Skeletal muscle cell (primary cell): ENCODE data around the gene CLCN2.

Source experiments
- DNase-seq: peaks from one replicate; pipeline ENCODE4 v3.0.0-alpha.2; 2010; ENCODE audit warnings: low read depth
- H3K4me3 ChIP-seq: 2 replicates; pipeline ENCODE4 v1.5.1; 2011; ENCODE audit warnings: low read depth, mild to moderate bottlenecking, control low read depth, low read length, moderate library complexity

The CLCN2 gene

DNA sequence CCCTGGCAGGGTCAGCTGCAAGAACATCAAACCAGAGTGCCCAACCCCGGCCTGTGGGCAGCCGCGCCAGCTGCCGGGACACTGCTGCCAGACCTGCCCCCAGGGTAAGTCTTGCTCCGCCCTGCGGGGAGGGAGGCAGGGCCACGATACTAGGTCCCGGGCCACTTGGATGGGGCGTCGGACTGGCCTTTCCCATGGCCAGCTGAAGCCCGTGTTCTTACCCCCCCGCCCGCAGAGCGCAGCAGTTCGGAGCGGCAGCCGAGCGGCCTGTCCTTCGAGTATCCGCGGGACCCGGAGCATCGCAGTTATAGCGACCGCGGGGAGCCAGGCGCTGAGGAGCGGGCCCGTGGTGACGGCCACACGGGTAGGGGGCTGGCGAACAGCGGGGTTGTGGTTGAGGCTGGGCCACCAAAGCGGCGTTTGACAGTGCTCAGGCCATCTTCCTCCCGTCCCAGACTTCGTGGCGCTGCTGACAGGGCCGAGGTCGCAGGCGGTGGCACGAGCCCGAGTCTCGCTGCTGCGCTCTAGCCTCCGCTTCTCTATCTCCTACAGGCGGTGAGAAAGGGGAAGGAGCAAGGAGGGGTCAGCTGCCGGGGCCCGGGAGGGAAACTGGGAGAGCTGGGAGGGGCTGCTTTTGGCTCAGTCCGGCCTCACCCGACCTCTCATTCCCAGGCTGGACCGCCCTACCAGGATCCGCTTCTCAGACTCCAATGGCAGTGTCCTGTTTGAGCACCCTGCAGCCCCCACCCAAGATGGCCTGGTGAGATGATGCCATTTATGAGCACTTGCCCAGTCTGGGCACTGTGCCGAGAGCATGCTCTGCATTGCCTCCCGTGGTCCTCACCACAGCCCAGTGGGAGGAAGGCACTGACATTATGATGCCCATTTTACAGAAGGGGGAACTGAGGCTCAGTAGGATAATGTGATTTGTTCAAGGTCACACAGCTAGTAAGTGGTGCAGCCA, 20.1 kb upstream of the CLCN2 start:
- no peak for DNase-seq
- H3K4me3 ChIP-seq, result no peak overlapping the region

DNA sequence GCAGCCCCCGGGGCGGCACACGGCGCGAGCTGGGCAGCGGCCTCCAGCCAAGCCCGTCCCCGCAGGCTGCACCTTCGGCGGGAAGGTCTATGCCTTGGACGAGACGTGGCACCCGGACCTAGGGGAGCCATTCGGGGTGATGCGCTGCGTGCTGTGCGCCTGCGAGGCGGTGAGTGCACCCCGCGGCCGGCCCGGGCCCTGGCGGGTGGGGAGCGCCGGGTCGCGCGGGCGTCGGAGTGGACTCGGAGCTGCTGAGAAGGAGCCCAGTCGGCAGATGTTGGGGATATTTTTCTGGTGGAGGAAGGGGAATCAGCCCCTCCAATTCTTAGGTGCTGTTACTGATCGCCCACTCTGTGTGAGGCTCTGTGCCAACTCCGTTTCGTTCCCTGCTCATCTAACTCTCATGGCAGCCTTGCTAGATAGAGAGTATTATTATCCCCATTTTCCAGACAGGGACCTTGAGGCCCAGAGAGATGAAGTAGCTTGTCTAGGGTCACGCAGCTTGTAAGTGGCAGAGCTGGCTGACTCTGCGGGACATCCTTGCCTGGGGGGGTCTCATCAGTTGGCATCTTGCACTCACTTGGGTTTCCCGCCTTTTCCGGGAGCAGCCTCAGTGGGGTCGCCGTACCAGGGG, 19.3 kb upstream of the CLCN2 start:
- no peak for DNase-seq
- peak overlapping the region; percentile 36 for H3K4me3 ChIP-seq

DNA sequence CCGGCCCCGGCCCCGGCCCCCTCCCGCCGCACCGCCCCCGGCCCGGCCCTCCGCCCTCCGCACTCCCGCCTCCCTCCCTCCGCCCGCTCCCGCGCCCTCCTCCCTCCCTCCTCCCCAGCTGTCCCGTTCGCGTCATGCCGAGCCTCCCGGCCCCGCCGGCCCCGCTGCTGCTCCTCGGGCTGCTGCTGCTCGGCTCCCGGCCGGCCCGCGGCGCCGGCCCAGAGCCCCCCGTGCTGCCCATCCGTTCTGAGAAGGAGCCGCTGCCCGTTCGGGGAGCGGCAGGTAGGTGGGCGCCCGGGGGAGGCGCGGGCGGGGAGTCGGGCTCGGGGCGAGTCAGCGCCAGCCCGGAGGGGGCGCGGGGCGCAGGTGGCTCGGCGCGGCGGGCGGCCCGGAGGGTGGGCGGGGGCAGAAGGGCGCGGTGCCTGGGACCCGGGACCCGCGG, 18.8 kb upstream of the CLCN2 start:
- DNase-seq, result no peak
- peak overlapping the region; percentile 36 for H3K4me3 ChIP-seq

GRCh38 chr3:184379358-184380184, 18.2 kb upstream of the CLCN2 start, which contains the start of gene CHRD:
Gene CHRD, plus strand, starts transcription at chr3:184380054. Its CDS starts 265 bp downstream, at chr3:184380319.
- H3K4me3 ChIP-seq, result peak within 1 kb of the TSS; percentile 36
- no peak for DNase-seq

GRCh38 chr3:184378651-184379357, 17.4 kb upstream of the CLCN2 start:
- no peak overlapping the region for H3K4me3 ChIP-seq
- DNase-seq, result no peak

DNA sequence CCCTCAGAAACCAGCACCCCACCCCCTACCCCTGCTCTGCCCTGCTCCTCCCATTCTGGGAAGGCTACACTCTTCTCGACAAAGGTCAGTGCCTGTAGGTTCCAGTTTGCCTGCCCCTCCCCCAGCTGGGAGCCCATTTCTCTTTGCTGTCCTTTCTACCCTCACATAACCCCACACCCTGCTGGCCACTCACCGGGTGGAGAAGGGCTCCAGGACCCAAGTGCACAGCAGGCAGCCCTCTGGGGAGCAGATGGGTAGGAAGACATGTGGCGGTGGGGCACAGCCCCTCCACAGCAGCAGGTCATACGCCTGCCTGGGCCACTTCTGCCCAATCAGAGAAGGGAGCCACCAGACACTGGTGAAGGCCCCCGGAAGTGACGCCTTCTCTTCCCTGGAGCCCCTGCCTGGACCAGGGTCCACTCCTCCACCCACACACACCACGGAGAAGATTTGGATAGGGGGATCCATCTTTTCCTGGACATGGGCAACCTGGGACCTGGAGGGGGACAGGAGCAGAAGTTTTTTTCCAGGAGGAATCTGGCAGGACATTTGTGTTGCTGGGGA, 16.6 kb upstream of the CLCN2 start, which contains the start of gene THPO:
TSS of gene THPO (minus strand) at position 326 of the 564 bp plus-strand sequence. CDS start 1,948 bp downstream, outside the sequence.
- no peak within 1 kb of the TSS for H3K4me3 ChIP-seq
- no peak for DNase-seq

GRCh38 chr3:184377374-184377773, 16.0 kb upstream of the CLCN2 start:
- H3K4me3 ChIP-seq, result no peak overlapping the region
- DNase-seq, result no peak

GRCh38 chr3:184375747-184376461, 14.5 kb upstream of the CLCN2 start:
- DNase-seq, result no peak
- no peak overlapping the region for H3K4me3 ChIP-seq

DNA sequence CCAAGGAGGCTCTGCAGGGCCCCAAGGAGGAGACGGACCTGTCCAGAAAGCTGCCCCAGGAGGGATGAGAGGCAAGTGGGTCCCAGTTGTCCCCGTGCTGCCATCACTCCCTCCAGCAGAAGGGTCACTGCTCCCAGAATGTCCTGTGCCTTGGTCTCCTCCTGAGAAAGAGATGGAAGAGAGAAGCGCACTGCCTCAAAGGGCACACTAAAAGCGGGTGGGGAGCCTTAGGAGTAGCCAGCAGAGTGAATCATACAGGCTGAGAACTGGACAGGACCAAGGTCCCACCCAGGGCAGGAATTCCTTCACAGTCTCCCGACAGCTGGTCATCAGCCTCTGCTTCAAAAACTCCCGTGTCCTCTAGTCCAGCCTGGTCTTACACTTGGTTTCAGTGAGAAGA, 12.0 kb upstream of the CLCN2 start:
- H3K4me3 ChIP-seq, result no peak overlapping the region
- DNase-seq, result no peak

GRCh38 chr3:184372911-184373310, 11.5 kb upstream of the CLCN2 start:
- H3K4me3 ChIP-seq, result no peak overlapping the region
- DNase-seq, result no peak

GRCh38 chr3:184372296-184372821, 11.0 kb upstream of the CLCN2 start:
- H3K4me3 ChIP-seq, result no peak overlapping the region
- DNase-seq, result no peak

GRCh38 chr3:184371570-184372018, 10.2 kb upstream of the CLCN2 start:
- DNase-seq, result peak; percentile 64
- no peak overlapping the region for H3K4me3 ChIP-seq

- no peak for DNase-seq
Measured at GRCh38 chr3:184368586-184369183, 7.3 kb upstream of the CLCN2 start.

GRCh38 chr3:184368116-184368515, 6.7 kb upstream of the CLCN2 start:
- H3K4me3 ChIP-seq, result no peak overlapping the region
- DNase-seq, result no peak

More at GRCh38 chr3:184368586-184369183, 7.3 kb upstream of the CLCN2 start:
- no peak overlapping the region for H3K4me3 ChIP-seq

DNA sequence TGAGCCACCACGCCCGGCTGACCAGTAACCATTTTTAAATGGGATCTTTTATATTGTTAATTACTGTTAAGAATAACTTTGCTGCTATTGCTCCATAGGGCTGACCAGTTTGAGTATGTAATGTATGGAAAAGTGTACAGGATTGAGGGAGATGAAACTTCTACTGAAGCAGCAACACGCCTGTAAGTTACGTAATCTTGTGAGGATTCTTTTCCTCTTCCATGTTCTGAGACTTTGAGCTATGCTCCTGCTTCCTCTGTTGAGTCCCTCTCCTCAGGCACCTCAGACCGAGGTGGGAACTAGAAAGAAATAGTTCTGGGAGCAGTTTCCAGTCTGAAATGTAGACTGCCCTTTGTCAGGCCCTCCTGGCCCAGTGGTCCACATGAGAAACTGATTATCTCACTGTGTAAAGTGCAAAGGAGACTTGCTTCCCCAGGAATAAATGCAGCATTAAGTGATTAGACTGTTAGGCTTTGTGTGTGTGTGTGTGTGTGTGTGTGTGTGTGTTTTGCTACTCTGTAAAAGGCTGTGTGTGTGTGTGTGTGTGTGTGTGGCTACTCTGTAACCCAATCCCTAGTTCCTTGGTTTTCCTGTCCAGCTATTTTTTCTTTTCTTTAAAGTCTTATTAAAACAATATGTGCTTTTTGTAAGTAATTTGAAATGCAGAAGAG, 5.3 kb upstream of the CLCN2 start:
- no peak overlapping the region for H3K4me3 ChIP-seq
- DNase-seq, result no peak

- H3K4me3 ChIP-seq, result peak overlapping the region; percentile 85
- DNase-seq, result peak; percentile 90
Measured at GRCh38 chr3:184362668-184363546, 1.5 kb upstream of the CLCN2 start.
